Ovary (tissue), 9 donors: ENCODE results near the gene G3BP1. TPM values are rescaled to one million over a fixed set of nuclear protein-coding genes. Genes with fewer than 3 reads are reported as not detected.

ENCODE experiments used
- DNase-seq, 5 donors: peaks; one replicate each; pipeline ENCODE4 v3.0.0-alpha.2; 2019 to 2020
- H3K27ac ChIP-seq, 2 donors: fragments of 200-600 bp; one replicate each; pipeline versions ENCODE4 v1.5.1 to v1.8.0; 2019 to 2022
- H3K27me3 ChIP-seq: fragments of 200-600 bp; one replicate; pipeline ENCODE4 v1.8.0; 2022
- H3K36me3 ChIP-seq: fragments of 200-600 bp; sonication (generic); one replicate; pipeline ENCODE4 v1.5.1; 2019
- H3K4me1 ChIP-seq: one replicate; pipeline ENCODE4 v1.8.1; 2013; ENCODE audit warnings: mild to moderate bottlenecking, moderate library complexity; ENCODE audit not compliant: insufficient read depth
- H3K4me3 ChIP-seq: fragments of 200-600 bp; sonication (generic); one replicate; pipeline ENCODE4 v1.5.1; 2017
- H3K9me3 ChIP-seq, 2 donors: fragments of 200-600 bp in 1 of 2; sonication (generic) in 1 of 2; one replicate each; pipeline versions ENCODE4 v1.5.1 to v1.8.1; 2013 to 2019; ENCODE audit warnings: mild to moderate bottlenecking in 1 of 2, moderate library complexity in 1 of 2
- EP300 ChIP-seq: sonication (generic); formaldehyde crosslinking; IDR thresholded peaks from one replicate; pipeline ENCODE4 v1.6.1; 2017; ENCODE audit warnings: antibody characterized with exemption
- POLR2A ChIP-seq: fragments of 450-650 bp; IDR thresholded peaks from one replicate; pipeline ENCODE4 v1.6.1; 2017; ENCODE audit warnings: antibody characterized with exemption, mild to moderate bottlenecking, moderate library complexity
- WGBS, 3 donors: extraction: QIAGEN DNeasy Blood & Tissue Kit in 1 of 3; methylation state at CpG; one replicate each; pipeline versions ENCODE4 v1.1.5 to v1.1.7; 2013 to 2017; 5-methylcytosine and 5-hydroxymethylcytosine counted together
- intact Hi-C, 4 donors: fragments of 100-400 bp; cut with DNase I; formaldehyde crosslinking; loops; one replicate each; pipeline versions ENCODE4 v1.11.0 to v1.15.1; 2022 to 2023
- polyA plus RNA-seq, 2 donors: library from polyadenylated mRNA; stranded (reverse); fragments of 200-250 nt in 1 of 2; fragments of 350-450 nt in 1 of 2; fragmentation: Illumina TruSeq in 1 of 2; extraction: RNeasy Lipid Tissue Mini Kit (QIAGEN cat#74804) in 1 of 2; gene quantifications; one replicate each; pipeline ENCODE4 v1.2.3, GENCODE V29; 2013 to 2014
- total RNA-seq, 7 donors: library from RNA; depleted of rRNA in 2 of 7; stranded (reverse); fragments of >200 nt in 2 of 7; fragmentation: NEBNext Ultra II Directional in 3 of 7; extraction: Animal tissue kit (Norgen Biotek cat#: 25700) in 3 of 7; gene quantifications; one replicate each; pipeline versions ENCODE4 v1.1.0 to v1.2.4, GENCODE V29; 2016 to 2023
- TF ChIP-seq, protein P1 (sequence below), 3 donors: fragments of 450-650 bp in 2 of 3; fragments of 200-600 bp in 1 of 3; IDR thresholded peaks; one replicate each; pipeline versions ENCODE4 v1.5.1 to v1.8.0; 2016 to 2022; ENCODE audit warnings: antibody characterized with exemption in 3 of 3, mild to moderate bottlenecking in 1 of 3
- donor health status: DM: no; HTN: no; CAD: no; lungs with moderate emphysema.
- donor health status: DM: no; HTN: no; CAD: no.
- donor health status: Bipolar disorder and iron deficiency.
- donor health status: DM: yes; HTN: yes; CAD: no.
- donor health status: DM: no; HTN: no; CAD: no.
- donor health status: DM: yes; HTN: yes; CAD: no.

The G3BP1 gene
- total and polyA plus RNA-seq, 9 donors, result 31.0 to 224 (median 153) TPM

- WGBS, 3 donors, result 75 to 85% (median 83%) methylated on average over 7 of the region's 7 CpGs
- H3K4me3 ChIP-seq, result no peak overlapping the region
- H3K9me3 ChIP-seq, result no peaks in the 10 kb centered on the region
- H3K27ac ChIP-seq, result no peak overlapping the region
- intact Hi-C loops, result loop anchor here in 2 of 4 donors (10.0 kb wide), 2 partner anchors 290 to 300 kb away; partner anchors contain the start of gene SLC36A1 (in 1 of the 2)
- H3K36me3 ChIP-seq, result no peaks in the 10 kb centered on the region
- H3K27me3 ChIP-seq, result no peaks in the 10 kb centered on the region
- DNase-seq, result no peak
- H3K4me1 ChIP-seq, result peaks cover 3% of the 10 kb centered on the region
- TF ChIP-seq EP300 (no peak), POLR2A (no peak)
- TF ChIP-seq, protein P1, sequence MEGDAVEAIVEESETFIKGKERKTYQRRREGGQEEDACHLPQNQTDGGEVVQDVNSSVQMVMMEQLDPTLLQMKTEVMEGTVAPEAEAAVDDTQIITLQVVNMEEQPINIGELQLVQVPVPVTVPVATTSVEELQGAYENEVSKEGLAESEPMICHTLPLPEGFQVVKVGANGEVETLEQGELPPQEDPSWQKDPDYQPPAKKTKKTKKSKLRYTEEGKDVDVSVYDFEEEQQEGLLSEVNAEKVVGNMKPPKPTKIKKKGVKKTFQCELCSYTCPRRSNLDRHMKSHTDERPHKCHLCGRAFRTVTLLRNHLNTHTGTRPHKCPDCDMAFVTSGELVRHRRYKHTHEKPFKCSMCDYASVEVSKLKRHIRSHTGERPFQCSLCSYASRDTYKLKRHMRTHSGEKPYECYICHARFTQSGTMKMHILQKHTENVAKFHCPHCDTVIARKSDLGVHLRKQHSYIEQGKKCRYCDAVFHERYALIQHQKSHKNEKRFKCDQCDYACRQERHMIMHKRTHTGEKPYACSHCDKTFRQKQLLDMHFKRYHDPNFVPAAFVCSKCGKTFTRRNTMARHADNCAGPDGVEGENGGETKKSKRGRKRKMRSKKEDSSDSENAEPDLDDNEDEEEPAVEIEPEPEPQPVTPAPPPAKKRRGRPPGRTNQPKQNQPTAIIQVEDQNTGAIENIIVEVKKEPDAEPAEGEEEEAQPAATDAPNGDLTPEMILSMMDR (IDR thresholded peaks at IDR 0.05), result no peak
Measured at GRCh38 chr5:151745071-151745705, 26.6 kb upstream of the G3BP1 start.

GRCh38 chr5:151750121-151750520 is 21.6 kb upstream of the G3BP1 start:
- Histone ChIP-seq H3K27ac (no peak overlapping the region), H3K9me3 (no peaks in the 10 kb centered on the region), H3K27me3 (no peaks in the 10 kb centered on the region), H3K4me3 (no peak overlapping the region), H3K4me1 (no peaks in the 10 kb centered on the region), H3K36me3 (no peaks in the 10 kb centered on the region)
- DNase-seq, result no peak
- intact Hi-C loops, result no loop called here
- 87 to 89% (median 87%) methylated on average over 4 of the region's 4 CpGs for WGBS, 3 donors
- no peak for TF ChIP-seq POLR2A
- no peak for TF ChIP-seq EP300
- TF ChIP-seq, protein P1 (IDR thresholded peaks at IDR 0.05), result no peak

- Histone ChIP-seq H3K4me3 (no peak overlapping the region), H3K27me3 (no peaks in the 10 kb centered on the region), H3K4me1 (no peaks in the 10 kb centered on the region), H3K27ac (no peak overlapping the region), H3K9me3 (no peaks in the 10 kb centered on the region), H3K36me3 (no peaks in the 10 kb centered on the region)
- DNase-seq, result no peak
- no peak for TF ChIP-seq POLR2A
- TF ChIP-seq, protein P1 (IDR thresholded peaks at IDR 0.05), result no peak
- TF ChIP-seq EP300, result no peak
- intact Hi-C loops, result no loop called here
- 93 to 100% (median 98%) methylated on average over 4 of the region's 4 CpGs for WGBS, 3 donors
Measured at GRCh38 chr5:151751091-151751490, 20.7 kb upstream of the G3BP1 start.

DNA sequence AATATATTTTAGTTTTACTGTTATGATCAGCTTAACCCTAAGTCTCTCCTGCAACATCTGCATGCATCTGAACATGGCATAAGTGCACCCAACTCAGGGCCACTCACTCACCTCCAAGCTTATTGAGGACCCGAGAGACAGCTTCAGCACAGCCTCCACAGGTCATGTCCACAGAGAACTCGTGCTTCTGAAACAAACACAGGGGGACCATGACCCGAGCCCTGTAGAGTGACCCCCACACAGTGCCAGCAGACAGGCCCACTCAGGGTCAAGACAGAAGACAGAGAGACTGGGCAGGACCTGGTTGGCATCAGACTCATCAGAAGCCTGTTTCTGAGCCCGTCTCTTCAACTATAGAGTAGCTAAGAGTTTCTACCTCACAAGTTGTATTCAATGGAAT is 20.2 kb upstream of the G3BP1 start:
- no peak overlapping the region for H3K27ac ChIP-seq
- no peak for DNase-seq
- intact Hi-C loops, result no loop called here
- WGBS, 3 donors, result 88 to 91% (median 89%) methylated on average over 4 of the region's 4 CpGs
- TF ChIP-seq, protein P1 (IDR thresholded peaks at IDR 0.05), result no peak
- TF ChIP-seq POLR2A (no peak), EP300 (no peak)
- H3K4me1 ChIP-seq, result peaks cover 1% of the 10 kb centered on the region
- H3K36me3 ChIP-seq, result no peaks in the 10 kb centered on the region
- no peaks in the 10 kb centered on the region for H3K27me3 ChIP-seq
- H3K9me3 ChIP-seq, result no peaks in the 10 kb centered on the region
- no peak overlapping the region for H3K4me3 ChIP-seq
